NCI-H446 treated with DMSO at 0.1 percent for 48 hours (cell line): ENCODE measurements around the gene EGFLAM.

Experiments used
- DNase-seq: peaks from one replicate; lab custom pipeline; 2025; lab: John Stamatoyannopoulos, UW

The EGFLAM gene

GRCh38 chr5:38448568-38449350 lies 190.4 kb downstream of the EGFLAM start:
- no peak for DNase-seq

- no peak for DNase-seq
Measured at GRCh38 chr5:38450627-38451026, 192.3 kb downstream of the EGFLAM start.

- no peak for DNase-seq
Measured at GRCh38 chr5:38451074-38451725, 192.8 kb downstream of the EGFLAM start.

GRCh38 chr5:38452201-38452600 lies 193.8 kb downstream of the EGFLAM start:
- DNase-seq: no peak

GRCh38 chr5:38453506-38453905 lies 195.1 kb downstream of the EGFLAM start:
- DNase-seq: no peak

GRCh38 chr5:38453921-38454320 lies 195.6 kb downstream of the EGFLAM start:
- no peak for DNase-seq

- DNase-seq: no peak
Measured at GRCh38 chr5:38455796-38456330, 197.5 kb downstream of the EGFLAM start.

- no peak for DNase-seq
Measured at GRCh38 chr5:38456657-38457399, 198.5 kb downstream of the EGFLAM start.

- no peak for DNase-seq
Measured at GRCh38 chr5:38458174-38458573, 199.8 kb downstream of the EGFLAM start.

- no peak for DNase-seq
Measured at GRCh38 chr5:38462976-38463633, 204.7 kb downstream of the EGFLAM start.

- no peak for DNase-seq
Measured at GRCh38 chr5:38463634-38464521, 205.5 kb downstream of the EGFLAM start.

- no peak for DNase-seq
Measured at GRCh38 chr5:38465061-38465460, 206.7 kb downstream of the EGFLAM start.

- no peak for DNase-seq
Measured at GRCh38 chr5:38465702-38466423, 207.5 kb downstream of the EGFLAM start.

GRCh38 chr5:38466424-38467189 lies 208.2 kb downstream of the EGFLAM start:
- no peak for DNase-seq

GRCh38 chr5:38467353-38468040 lies 209.1 kb downstream of the EGFLAM start:
- no peak for DNase-seq

GRCh38 chr5:38468202-38468673 lies 209.9 kb downstream of the EGFLAM start:
- DNase-seq: no peak

- DNase-seq: no peak
Measured at GRCh38 chr5:38468978-38469706, 210.8 kb downstream of the EGFLAM start.

- DNase-seq: no peak
Measured at GRCh38 chr5:38469707-38470267, 211.4 kb downstream of the EGFLAM start.
